Mammary epithelial cell (primary cell): ENCODE data around the gene BICDL2.

Experiments used
- CTCF ChIP-seq, 2 donors: IDR thresholded peaks in 1 of 2; conservative IDR thresholded peaks in 1 of 2; 2 replicates each; pipeline ENCODE4 v1.5.1; 2011 to 2012; ENCODE audit warnings: inconsistent platforms in 2 of 2, low read length in 2 of 2, mild to moderate bottlenecking in 2 of 2, control low read depth in 1 of 2, low read depth in 1 of 2; ENCODE audit not compliant: insufficient read depth in 1 of 2; ENCODE audit errors: extremely low read depth in 1 of 2
- EZH2 ChIP-seq: IDR thresholded peaks from 2 replicates; pipeline ENCODE4 v1.6.1; 2012; ENCODE audit warnings: low read length, inconsistent platforms, borderline replicate concordance

- no peak for TF ChIP-seq CTCF (conservative IDR thresholded peaks at IDR 0.05 in 1 of 2, IDR thresholded peaks at IDR 0.05 in 1 of 2; ENCODE audit: extremely low read depth in 1 of 2, insufficient read depth in 1 of 2, low read depth in 1 of 2, low read length in 2 of 2)
- TF ChIP-seq EZH2: no peak
These were observed 12.9 kb downstream of the BICDL2 start, which contains the start of the genes HCFC1R1 and THOC6 for GRCh38 chr16:3023669-3024478.
